Hepatocyte (in vitro differentiated cells): ENCODE measurements around the gene THOC2. TPM values are rescaled to one million over a fixed set of nuclear protein-coding genes. Genes with fewer than 3 reads are reported as not detected.

Source experiments
- DNase-seq: peaks from one replicate; pipeline ENCODE4 v3.0.0-alpha.2; 2016; ENCODE audit warnings: low spot score
- H2AFZ ChIP-seq: fragments of 200-600 bp; sonication (generic); 2 replicates; pipeline ENCODE4 v1.6.0; 2016; ENCODE audit warnings: antibody characterized with exemption, mild to moderate bottlenecking
- H3K27ac ChIP-seq: fragments of 200-600 bp; sonication (generic); 2 replicates; pipeline ENCODE4 v1.5.1; 2016; ENCODE audit warnings: mild to moderate bottlenecking
- H3K27me3 ChIP-seq: fragments of 200-600 bp; sonication (generic); 2 replicates; pipeline ENCODE4 v1.6.1; 2016
- H3K36me3 ChIP-seq: fragments of 200-600 bp; sonication (generic); replicated peaks from 2 replicates; pipeline ENCODE4 v1.5.1; 2016; ENCODE audit warnings: low read depth; ENCODE audit not compliant: insufficient read depth
- H3K4me1 ChIP-seq: fragments of 200-600 bp; sonication (generic); 2 replicates; pipeline ENCODE4 v1.5.1; 2016; ENCODE audit warnings: mild to moderate bottlenecking, moderate library complexity; ENCODE audit not compliant: insufficient read depth
- H3K4me2 ChIP-seq: fragments of 200-600 bp; sonication (generic); 2 replicates; pipeline ENCODE4 v1.6.0; 2016
- H3K4me3 ChIP-seq: fragments of 200-600 bp; sonication (generic); 2 replicates; pipeline ENCODE4 v1.5.1; 2016; ENCODE audit warnings: mild to moderate bottlenecking
- H3K79me2 ChIP-seq: fragments of 200-600 bp; sonication (generic); 2 replicates; pipeline ENCODE4 v1.6.0; 2017; ENCODE audit warnings: mild to moderate bottlenecking
- H3K9me2 ChIP-seq: fragments of 200-600 bp; sonication (generic); replicated peaks from 2 replicates; pipeline ENCODE4 v1.6.0; 2017; ENCODE audit warnings: mild to moderate bottlenecking; ENCODE audit not compliant: insufficient read depth
- H3K9me3 ChIP-seq: fragments of 200-600 bp; sonication (generic); 2 replicates; pipeline ENCODE4 v1.5.1; 2016; ENCODE audit warnings: low read depth, mild to moderate bottlenecking
- H4K20me1 ChIP-seq: fragments of 200-600 bp; sonication (generic); 2 replicates; pipeline ENCODE4 v1.6.0; 2016; ENCODE audit warnings: mild to moderate bottlenecking; ENCODE audit not compliant: insufficient read depth, poor library complexity, severe bottlenecking
- CTCF ChIP-seq: fragments of 200-600 bp; sonication (generic); IDR thresholded peaks from 2 replicates; pipeline ENCODE4 v1.5.1; 2016; ENCODE audit warnings: antibody characterized with exemption, mild to moderate bottlenecking; ENCODE audit not compliant: poor library complexity
- EZH2 ChIP-seq: fragments of 200-600 bp; sonication (generic); IDR thresholded peaks from 2 replicates; pipeline ENCODE4 v1.6.1; 2016; ENCODE audit warnings: antibody characterized with exemption, mild to moderate bottlenecking, borderline replicate concordance
- EZH2phosphoT487 ChIP-seq: fragments of 200-600 bp; sonication (generic); IDR thresholded peaks from one replicate; pipeline ENCODE4 v1.6.1; 2018; ENCODE audit warnings: antibody characterized with exemption, mild to moderate bottlenecking, low read depth, moderate library complexity; ENCODE audit not compliant: unreplicated experiment, severe bottlenecking
- WGBS: methylation state at CpG from one replicate; pipeline ENCODE4 v1.1.6; 2016; ENCODE audit warnings: low lambda C conversion rate; ENCODE audit errors: missing lambda C conversion rate; 5-methylcytosine and 5-hydroxymethylcytosine counted together
- polyA plus RNA-seq: library from polyadenylated mRNA; unstranded; fragments of >200 nt; fragmentation: Nextera tagmentation; extraction: Ambion mirVana; gene quantifications from 2 replicates; pipeline ENCODE4 v1.2.1, GENCODE V29; 2016
- total RNA-seq: library from RNA; depleted of rRNA; stranded (reverse); fragments of >200 nt; gene quantifications from 2 replicates; pipeline ENCODE4 v1.2.3, GENCODE V29; 2014

THOC2 gene
- total and polyA plus RNA-seq, 2 experiments from 2014 or later: 66.0 to 95.6 TPM

GRCh38 chrX:123610915-123611314 lies 121.9 kb downstream of the THOC2 start:
- WGBS: 89% methylated on average over 2 of the region's 2 CpGs
- Histone ChIP-seq H3K4me1 (no peaks in the 10 kb centered on the region), H3K27me3 (no peaks in the 10 kb centered on the region), H3K4me3 (no peak overlapping the region), H4K20me1 (no peaks in the 10 kb centered on the region), H3K27ac (no peak overlapping the region), H3K4me2 (no peak overlapping the region), H2AFZ (no peak overlapping the region), H3K9me2 (no peaks in the 10 kb centered on the region), H3K36me3 (no peaks in the 10 kb centered on the region), H3K9me3 (no peaks in the 10 kb centered on the region), H3K79me2 (no peaks in the 10 kb centered on the region)
- no peak for DNase-seq
- TF ChIP-seq EZH2 (no peak), EZH2phosphoT487 (no peak), CTCF (no peak)

- TF ChIP-seq CTCF: no peak
- TF ChIP-seq EZH2: no peak
- Histone ChIP-seq H3K4me1 (no peaks in the 10 kb centered on the region), H4K20me1 (no peaks in the 10 kb centered on the region), H3K27ac (no peak overlapping the region), H3K79me2 (no peaks in the 10 kb centered on the region), H3K4me3 (no peak overlapping the region), H3K36me3 (no peaks in the 10 kb centered on the region), H3K9me2 (no peaks in the 10 kb centered on the region), H3K27me3 (no peaks in the 10 kb centered on the region), H3K9me3 (no peaks in the 10 kb centered on the region), H3K4me2 (no peak overlapping the region), H2AFZ (no peak overlapping the region)
- no peak for DNase-seq
- 87% methylated on average over 6 of the region's 6 CpGs for WGBS
These were observed 125.0 kb downstream of the THOC2 start for GRCh38 chrX:123607806-123608205.

GRCh38 chrX:123607270-123607669 lies 125.6 kb downstream of the THOC2 start:
- Histone ChIP-seq H3K79me2 (no peaks in the 10 kb centered on the region), H3K9me3 (no peaks in the 10 kb centered on the region), H3K4me1 (no peaks in the 10 kb centered on the region), H3K27me3 (no peaks in the 10 kb centered on the region), H4K20me1 (no peaks in the 10 kb centered on the region), H3K36me3 (no peaks in the 10 kb centered on the region), H3K9me2 (no peaks in the 10 kb centered on the region), H3K27ac (no peak overlapping the region), H3K4me3 (no peak overlapping the region), H3K4me2 (no peak overlapping the region), H2AFZ (no peak overlapping the region)
- no peak for DNase-seq
- 69% methylated on average over 1 of the region's 1 CpG for WGBS
- TF ChIP-seq CTCF (no peak), EZH2phosphoT487 (no peak)

- Histone ChIP-seq H3K79me2 (no peaks in the 10 kb centered on the region), H3K36me3 (no peaks in the 10 kb centered on the region), H3K27ac (no peak overlapping the region), H4K20me1 (no peaks in the 10 kb centered on the region), H3K9me2 (no peaks in the 10 kb centered on the region), H3K4me3 (no peak overlapping the region), H3K9me3 (no peaks in the 10 kb centered on the region), H3K4me2 (no peak overlapping the region), H3K4me1 (no peaks in the 10 kb centered on the region), H2AFZ (no peak overlapping the region), H3K27me3 (no peaks in the 10 kb centered on the region)
- 82% methylated on average over 5 of the region's 5 CpGs for WGBS
- DNase-seq: no peak
- TF ChIP-seq EZH2phosphoT487 (no peak), EZH2 (no peak), CTCF (no peak)
These were observed 129.4 kb downstream of the THOC2 start for GRCh38 chrX:123603491-123603890.
